GM18951 (cell line): ENCODE measurements around the gene PCAT7.

Experiments
- POLR2A ChIP-seq: IDR thresholded peaks from 4 replicates; pipeline ENCODE4 v1.6.1; 2011; ENCODE audit warnings: mild to moderate bottlenecking; ENCODE audit not compliant: insufficient read length, insufficient read depth; ENCODE audit errors: extremely low read depth
- in situ Hi-C: fragments of 300-500 bp; cut with MboI; formaldehyde crosslinking; loops from one replicate; pipeline ENCODE4 v1.12.0; 2022; ENCODE audit warnings: low sequenced_read_pairs, mixed read lengths, inconsistent platforms; ENCODE audit not compliant: unreplicated experiment

The PCAT7 gene

GRCh38 chr9:94600715-94601114 lies 45.8 kb downstream of the PCAT7 start:
- in situ Hi-C loops, result no loop called here
- no peak for TF ChIP-seq POLR2A

GRCh38 chr9:94602666-94603065 lies 47.8 kb downstream of the PCAT7 start:
- in situ Hi-C loops, result no loop called here

GRCh38 chr9:94603259-94604160 lies 48.6 kb downstream of the PCAT7 start:
- no peak for TF ChIP-seq POLR2A

More at GRCh38 chr9:94602666-94603065, 47.8 kb downstream of the PCAT7 start:
- no peak for TF ChIP-seq POLR2A

GRCh38 chr9:94606646-94607422 lies 52.0 kb downstream of the PCAT7 start:
- TF ChIP-seq POLR2A, result no peak
- in situ Hi-C loops, result no loop called here

More at GRCh38 chr9:94603259-94604160, 48.6 kb downstream of the PCAT7 start:
- in situ Hi-C loops, result no loop called here

DNA sequence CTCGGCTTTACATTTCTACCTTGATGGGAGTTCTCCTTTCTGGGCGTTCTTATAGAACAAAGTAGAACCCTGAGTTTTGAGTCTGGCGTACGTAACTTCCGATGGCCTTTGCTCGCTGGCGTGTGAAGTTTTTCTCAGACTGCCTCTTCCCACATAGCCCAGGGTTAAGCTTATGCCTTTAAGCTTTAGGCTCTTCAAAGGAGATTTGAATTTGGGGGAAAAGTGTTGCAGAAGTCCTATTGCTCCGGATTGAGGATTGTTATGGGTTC lies 52.5 kb downstream of the PCAT7 start:
- in situ Hi-C loops, result no loop called here
- TF ChIP-seq POLR2A, result no peak

GRCh38 chr9:94610181-94610606 lies 55.3 kb downstream of the PCAT7 start:
- no peak for TF ChIP-seq POLR2A
- in situ Hi-C loops, result no loop called here

DNA sequence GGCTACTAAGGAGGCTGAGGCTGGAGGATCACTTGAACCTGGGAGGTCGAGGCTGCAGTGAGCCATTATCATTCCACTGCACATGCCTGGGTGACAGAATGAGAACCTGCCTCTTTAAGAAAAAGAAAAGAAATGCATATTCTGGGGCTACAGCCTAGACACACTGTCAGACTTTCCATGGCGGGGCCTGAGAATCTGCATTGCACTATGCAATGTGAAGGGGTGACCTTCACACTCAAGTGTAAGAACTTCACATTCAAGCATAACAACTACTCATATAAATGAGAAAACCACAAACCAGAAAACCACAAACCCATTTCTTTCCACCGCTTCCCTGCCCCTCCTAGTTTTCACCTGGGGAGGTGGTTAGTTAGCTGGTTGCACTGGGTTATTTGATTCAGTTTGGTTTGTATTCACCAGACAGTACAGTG lies 56.8 kb downstream of the PCAT7 start:
- TF ChIP-seq POLR2A, result no peak
- in situ Hi-C loops, result no loop called here

- no peak for TF ChIP-seq POLR2A
- in situ Hi-C loops, result no loop called here
Observed at GRCh38 chr9:94612071-94612470, 57.2 kb downstream of the PCAT7 start.

- in situ Hi-C loops, result no loop called here
- no peak for TF ChIP-seq POLR2A
Observed at GRCh38 chr9:94613003-94613402, 58.1 kb downstream of the PCAT7 start.

GRCh38 chr9:94619026-94619425 lies 64.1 kb downstream of the PCAT7 start:
- TF ChIP-seq POLR2A, result no peak
- in situ Hi-C loops, result no loop called here
